SK-N-SH (cell line): ENCODE results near the gene PRKG1. TPM values are rescaled to one million over a fixed set of nuclear protein-coding genes. Genes with fewer than 3 reads are reported as not detected.

ENCODE experiments used
- CTCF ChIA-PET: fragments of 300-600, 350-600 bp; formaldehyde crosslinking; extraction: SDS; loops from one replicate; lab custom pipeline; 2021; lab: Yijun Ruan, JAX
- POLR2A ChIA-PET: fragments of 350-600 bp; sonication (Branson Sonifier 250); formaldehyde crosslinking; extraction: SDS; loops from one replicate; lab custom pipeline; 2020; ENCODE audit warnings: antibody characterized with exemption, inconsistent platforms; lab: Yijun Ruan, JAX
- DNase-seq: peaks from one replicate; pipeline ENCODE4 v3.0.0; 2012
- H2AFZ ChIP-seq: fragments of 200-600 bp; sonication (generic); 2 replicates; pipeline ENCODE4 v1.8.1; 2016; ENCODE audit warnings: antibody characterized with exemption, mild to moderate bottlenecking, low read depth
- H3F3A ChIP-seq: fragments of 200-600 bp; sonication (generic); replicated peaks from 2 replicates; pipeline ENCODE3; 2016; ENCODE audit warnings: antibody characterized with exemption, mild to moderate bottlenecking; ENCODE audit not compliant: insufficient read depth
- H3K27ac ChIP-seq, 2 experiments: fragments of 200-500 bp in 1 of 2; fragments of 200-600 bp in 1 of 2; sonication (Bioruptor generic) in 1 of 2; sonication (generic), shearing (Covaris generic) in 1 of 2; 2 replicates each; pipeline versions ENCODE4 v1.5.1 to v1.6.1; 2014 to 2016; ENCODE audit warnings: low read depth in 2 of 2, inconsistent platforms in 1 of 2, low read length in 1 of 2, mild to moderate bottlenecking in 1 of 2, mixed read lengths in 1 of 2
- H3K27me3 ChIP-seq: fragments of 200-600 bp; sonication (generic), shearing (Covaris generic); 2 replicates; pipeline ENCODE4 v1.6.1; 2016; ENCODE audit warnings: mixed run types; ENCODE audit not compliant: insufficient read depth
- H3K36me3 ChIP-seq, 2 experiments: fragments of 200-500 bp in 1 of 2; fragments of 200-600 bp in 1 of 2; sonication (Bioruptor generic) in 1 of 2; sonication (generic) in 1 of 2; replicated peaks in 1 of 2; 2 replicates each; pipeline versions ENCODE3 to v1.5.1; 2014 to 2016; ENCODE audit warnings: low read length in 1 of 2, mild to moderate bottlenecking in 1 of 2; ENCODE audit not compliant: insufficient read depth in 2 of 2, control insufficient read depth in 1 of 2
- H3K4me1 ChIP-seq, 2 experiments: fragments of 200-500 bp in 1 of 2; fragments of 200-600 bp in 1 of 2; sonication (Bioruptor generic) in 1 of 2; sonication (generic), shearing (Covaris generic) in 1 of 2; 2 replicates each; pipeline versions ENCODE4 v1.5.1 to v1.6.1; 2014 to 2016; ENCODE audit warnings: low read depth in 1 of 2, low read length in 1 of 2, mixed run types in 1 of 2; ENCODE audit not compliant: insufficient read depth in 2 of 2, control insufficient read depth in 1 of 2
- H3K4me2 ChIP-seq: fragments of 200-600 bp; sonication (generic), shearing (Covaris generic); 2 replicates; pipeline ENCODE4 v1.6.1; 2017; ENCODE audit warnings: mixed run types
- H3K4me3 ChIP-seq, 2 experiments: fragments of 200-500 bp in 1 of 2; fragments of 200-600 bp in 1 of 2; sonication (Bioruptor generic) in 1 of 2; sonication (generic), shearing (Covaris generic) in 1 of 2; 2 replicates each; pipeline versions ENCODE4 v1.5.1 to v1.8.1; 2014 to 2016; ENCODE audit warnings: low read depth in 2 of 2, inconsistent platforms in 1 of 2, low read length in 1 of 2, mild to moderate bottlenecking in 1 of 2, mixed read lengths in 1 of 2, moderate library complexity in 1 of 2
- H3K79me2 ChIP-seq: fragments of 200-600 bp; sonication (generic); 2 replicates; pipeline ENCODE4 v1.8.1; 2017; ENCODE audit warnings: mild to moderate bottlenecking; ENCODE audit not compliant: insufficient read depth
- H3K9ac ChIP-seq: fragments of 200-600 bp; sonication (generic); 2 replicates; pipeline ENCODE4 v1.6.1; 2017; ENCODE audit warnings: mixed run types
- H3K9me2 ChIP-seq: fragments of 200-600 bp; sonication (generic); 2 replicates; pipeline ENCODE4 v1.6.1; 2017; ENCODE audit warnings: mixed run types
- H3K9me3 ChIP-seq: fragments of 200-600 bp; sonication (generic); 2 replicates; pipeline ENCODE4 v1.6.1; 2017; ENCODE audit warnings: mixed run types, mild to moderate bottlenecking, moderate library complexity
- H4K20me1 ChIP-seq: fragments of 200-600 bp; sonication (generic); 2 replicates; pipeline ENCODE4 v1.6.1; 2017; ENCODE audit warnings: mild to moderate bottlenecking, mixed run types; ENCODE audit not compliant: insufficient read depth
- CHD2 ChIP-seq: fragments of 150-350 bp; IDR thresholded peaks from 2 replicates; pipeline ENCODE4 v1.6.1; 2018; ENCODE audit warnings: low read length; ENCODE audit not compliant: partially characterized antibody
- EZH2phosphoT487 ChIP-seq: fragments of 200-600 bp; sonication (generic); IDR thresholded peaks from 2 replicates; pipeline ENCODE4 v1.6.1; 2017; ENCODE audit warnings: low read depth, mixed run types, mild to moderate bottlenecking, antibody characterized with exemption, moderate library complexity, borderline replicate concordance
- GABPA ChIP-seq: IDR thresholded peaks from 2 replicates; pipeline ENCODE4 v1.4.0; 2012; ENCODE audit warnings: low read depth, mild to moderate bottlenecking
- GATA2 ChIP-seq: sonication (generic); formaldehyde crosslinking; IDR thresholded peaks from 2 replicates; pipeline ENCODE4 v1.5.0; 2020; ENCODE audit warnings: mild to moderate bottlenecking, missing genetic modification reagents
- MEF2A ChIP-seq: IDR thresholded peaks from 2 replicates; pipeline ENCODE4 v1.4.0; 2012; ENCODE audit warnings: low read depth, borderline replicate concordance
- NFIC ChIP-seq: IDR thresholded peaks from 2 replicates; pipeline ENCODE4 v1.4.0; 2012; ENCODE audit warnings: borderline replicate concordance
- NRF1 ChIP-seq: IDR thresholded peaks from 2 replicates; pipeline ENCODE4 v1.6.1; 2012; ENCODE audit warnings: low read depth, mild to moderate bottlenecking, low read length
- POLR2AphosphoS5 ChIP-seq: IDR thresholded peaks from 2 replicates; pipeline ENCODE4 v1.6.1; 2012; ENCODE audit warnings: low read depth, low read length
- RAD21 ChIP-seq: IDR thresholded peaks from 2 replicates; pipeline ENCODE4 v1.6.1; 2012; ENCODE audit warnings: mild to moderate bottlenecking, low read length
- RCOR1 ChIP-seq: fragments of 150-350 bp; IDR thresholded peaks from 2 replicates; pipeline ENCODE4 v1.6.1; 2017; ENCODE audit warnings: antibody characterized with exemption, low read length
- RFX5 ChIP-seq: IDR thresholded peaks from 2 replicates; pipeline ENCODE4 v1.6.1; 2012; ENCODE audit warnings: mild to moderate bottlenecking, improper control_type of control experiment, low read length
- RXRA ChIP-seq: IDR thresholded peaks from 2 replicates; pipeline ENCODE4 v1.4.0; 2012; ENCODE audit warnings: low read depth, mild to moderate bottlenecking, borderline replicate concordance
- SMC3 ChIP-seq: IDR thresholded peaks from 2 replicates; pipeline ENCODE4 v1.6.1; 2012; ENCODE audit warnings: low read depth, low read length, improper control_type of control experiment
- TAF1 ChIP-seq: IDR thresholded peaks from 2 replicates; pipeline ENCODE4 v1.6.1; 2012; ENCODE audit warnings: low read depth, mild to moderate bottlenecking, low read length, moderate library complexity, borderline replicate concordance
- TEAD4 ChIP-seq: IDR thresholded peaks from 2 replicates; pipeline ENCODE4 v1.4.0; 2012; ENCODE audit warnings: mild to moderate bottlenecking, borderline replicate concordance; ENCODE audit not compliant: insufficient read depth
- YY1 ChIP-seq: IDR thresholded peaks from 2 replicates; pipeline ENCODE4 v1.4.0; 2012; ENCODE audit warnings: low read depth, mild to moderate bottlenecking
- WGBS: methylation state at CpG from one replicate; pipeline ENCODE4 v1.1.6; 2017; ENCODE audit warnings: low lambda C conversion rate; 5-methylcytosine and 5-hydroxymethylcytosine counted together
- polyA plus RNA-seq, 3 experiments: library from polyadenylated mRNA; depleted of rRNA; stranded (reverse); fragments of >200 nt; gene quantifications; 2 replicates each; pipeline ENCODE4 v1.2.3, GENCODE V29; 2012
- TF ChIP-seq, protein P1 (sequence below): IDR thresholded peaks from 2 replicates; pipeline ENCODE4; 2012
- TF ChIP-seq, protein P2 (sequence below): IDR thresholded peaks from 2 replicates; pipeline ENCODE4 v1.4.0; 2012; ENCODE audit warnings: low read depth
- TF ChIP-seq, protein P3 (sequence below): IDR thresholded peaks from 2 replicates; pipeline ENCODE4 v1.4.0; 2012; ENCODE audit warnings: low read depth, borderline replicate concordance
- TF ChIP-seq, protein P4 (sequence below): fragments of 150-350 bp; IDR thresholded peaks from 2 replicates; pipeline ENCODE4 v1.6.1; 2016; ENCODE audit warnings: mild to moderate bottlenecking, low read depth, low read length

The PRKG1 gene
- polyA plus RNA-seq, 1 of the 3 experiments (the other 2 are of a cell fraction) = 4.1 TPM

DNA sequence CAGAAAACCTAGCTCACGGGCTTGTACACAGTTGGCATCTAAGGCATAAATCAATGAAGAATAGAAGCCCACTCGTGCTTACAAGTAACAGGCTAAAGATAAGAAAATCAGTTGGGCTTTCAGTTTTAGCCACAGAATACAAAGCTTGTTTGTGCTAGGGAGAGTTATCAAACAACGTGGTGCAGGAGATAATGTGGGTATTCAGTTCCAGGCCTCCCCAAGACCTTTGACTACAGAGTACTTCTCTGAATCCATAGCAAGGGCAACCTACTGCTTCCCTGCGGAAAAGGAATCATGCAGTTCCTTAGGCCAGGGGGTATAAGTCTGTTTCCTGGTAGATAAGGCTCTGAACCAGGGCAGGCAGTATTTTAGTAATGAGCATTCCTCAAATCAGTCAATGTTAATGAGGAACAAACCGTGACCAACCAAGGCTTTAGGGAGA lies 844.6 kb downstream of the PRKG1 start (continued):
- TF ChIP-seq, protein P1, sequence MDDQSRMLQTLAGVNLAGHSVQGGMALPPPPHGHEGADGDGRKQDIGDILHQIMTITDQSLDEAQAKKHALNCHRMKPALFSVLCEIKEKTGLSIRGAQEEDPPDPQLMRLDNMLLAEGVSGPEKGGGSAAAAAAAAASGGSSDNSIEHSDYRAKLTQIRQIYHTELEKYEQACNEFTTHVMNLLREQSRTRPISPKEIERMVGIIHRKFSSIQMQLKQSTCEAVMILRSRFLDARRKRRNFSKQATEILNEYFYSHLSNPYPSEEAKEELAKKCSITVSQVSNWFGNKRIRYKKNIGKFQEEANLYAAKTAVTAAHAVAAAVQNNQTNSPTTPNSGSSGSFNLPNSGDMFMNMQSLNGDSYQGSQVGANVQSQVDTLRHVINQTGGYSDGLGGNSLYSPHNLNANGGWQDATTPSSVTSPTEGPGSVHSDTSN = no peak

DNA sequence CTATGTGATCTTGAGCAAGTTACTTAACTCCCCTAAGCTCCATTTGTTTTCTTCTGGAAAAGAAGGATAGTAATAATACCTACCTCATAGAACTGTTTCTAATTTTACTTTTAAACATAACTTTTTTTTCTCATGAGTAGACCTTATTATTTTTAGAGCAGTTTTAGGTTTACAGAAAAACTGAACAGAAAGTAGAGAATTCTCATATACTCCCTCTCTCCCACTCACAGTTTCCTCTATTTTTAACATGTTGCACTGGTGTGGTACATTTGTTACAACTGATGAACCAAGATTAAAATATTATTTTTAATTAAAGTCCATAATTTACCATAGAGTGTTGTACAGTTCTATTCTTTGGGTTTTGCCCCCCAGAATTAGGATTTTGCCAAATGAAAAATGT lies 846.4 kb downstream of the PRKG1 start:
- no peaks in the 10 kb centered on the region for H3K79me2 ChIP-seq
- ChIA-PET POLR2A (no interaction called here), CTCF (interaction anchor here (1.4 kb wide), 1 partner anchor 10 kb away, joined by 3 read pairs; no protein-coding TSS in a partner anchor)
- no peak overlapping the region for H3K4me2 ChIP-seq
- H3K36me3 ChIP-seq = no peaks in the 10 kb centered on the region
- peaks cover 0 to 6% of the 10 kb centered on the region in 2 experiments; a peak in 2 of 4 replicates for H3K4me1 ChIP-seq
- no peak overlapping the region for H3K4me3 ChIP-seq
- H3K9me2 ChIP-seq = no peaks in the 10 kb centered on the region
- no peaks in the 10 kb centered on the region for H3K9me3 ChIP-seq
- no peak overlapping the region for H2AFZ ChIP-seq
- no peaks in the 10 kb centered on the region for H3F3A ChIP-seq
- no peak overlapping the region for H3K27ac ChIP-seq
- H4K20me1 ChIP-seq = no peaks in the 10 kb centered on the region
- H3K27me3 ChIP-seq = no peaks in the 10 kb centered on the region
- DNase-seq = no peak
- no peak for TF ChIP-seq GABPA
- TF ChIP-seq, protein P2, sequence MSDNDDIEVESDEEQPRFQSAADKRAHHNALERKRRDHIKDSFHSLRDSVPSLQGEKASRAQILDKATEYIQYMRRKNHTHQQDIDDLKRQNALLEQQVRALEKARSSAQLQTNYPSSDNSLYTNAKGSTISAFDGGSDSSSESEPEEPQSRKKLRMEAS = no peak
- TF ChIP-seq TEAD4 = no peak
- TF ChIP-seq EZH2phosphoT487 = no peak
- no peak for TF ChIP-seq TAF1
- no peak for TF ChIP-seq NRF1
- TF ChIP-seq NFIC = no peak
- no peak for TF ChIP-seq MEF2A
- no peak for TF ChIP-seq CHD2
- TF ChIP-seq SMC3 = no peak
- TF ChIP-seq YY1 = no peak
- H3K9ac ChIP-seq = no peak overlapping the region

DNA sequence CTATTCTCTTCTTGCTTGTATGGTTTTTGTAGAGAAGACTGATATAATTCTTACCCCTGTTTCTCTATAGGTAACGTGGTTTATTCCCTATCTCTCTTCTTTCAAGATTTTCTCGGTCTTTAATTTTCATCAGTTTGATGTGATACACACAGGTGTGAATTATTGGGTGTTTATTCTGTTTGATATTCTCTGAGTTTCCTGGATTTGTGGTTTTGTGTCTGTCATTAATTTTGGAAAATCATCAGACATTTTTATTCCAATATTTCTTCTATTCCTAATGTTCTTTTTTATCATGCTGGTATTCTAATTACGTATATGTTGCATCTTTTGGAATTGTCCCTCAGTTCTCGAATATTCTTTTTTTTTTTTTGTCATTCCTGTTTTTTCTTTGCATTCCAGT lies 850.1 kb downstream of the PRKG1 start:
- no peak overlapping the region for H3K4me2 ChIP-seq
- ChIA-PET CTCF (no interaction called here), POLR2A (no interaction called here)
- H3K79me2 ChIP-seq = no peaks in the 10 kb centered on the region
- H3K9ac ChIP-seq = no peak overlapping the region
- no peaks in the 10 kb centered on the region for H3K9me3 ChIP-seq
- H3K4me3 ChIP-seq = no peak overlapping the region
- peaks cover 0 to 9% of the 10 kb centered on the region in 2 experiments; a peak in 1 of 4 replicates for H3K4me1 ChIP-seq
- H3K27me3 ChIP-seq = no peaks in the 10 kb centered on the region
- TF ChIP-seq CHD2 (no peak), NRF1 (no peak), SMC3 (no peak), RXRA (no peak), GATA2 (CRISPR knock-in tag) (no peak), RCOR1 (no peak), TAF1 (no peak), GABPA (no peak), RFX5 (no peak), RAD21 (no peak), TEAD4 (no peak), MEF2A (no peak), POLR2AphosphoS5 (no peak)
- TF ChIP-seq, protein P3, sequence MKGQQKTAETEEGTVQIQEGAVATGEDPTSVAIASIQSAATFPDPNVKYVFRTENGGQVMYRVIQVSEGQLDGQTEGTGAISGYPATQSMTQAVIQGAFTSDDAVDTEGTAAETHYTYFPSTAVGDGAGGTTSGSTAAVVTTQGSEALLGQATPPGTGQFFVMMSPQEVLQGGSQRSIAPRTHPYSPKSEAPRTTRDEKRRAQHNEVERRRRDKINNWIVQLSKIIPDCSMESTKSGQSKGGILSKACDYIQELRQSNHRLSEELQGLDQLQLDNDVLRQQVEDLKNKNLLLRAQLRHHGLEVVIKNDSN = no peak
- TF ChIP-seq, protein P2 = no peak
- TF ChIP-seq, protein P4, sequence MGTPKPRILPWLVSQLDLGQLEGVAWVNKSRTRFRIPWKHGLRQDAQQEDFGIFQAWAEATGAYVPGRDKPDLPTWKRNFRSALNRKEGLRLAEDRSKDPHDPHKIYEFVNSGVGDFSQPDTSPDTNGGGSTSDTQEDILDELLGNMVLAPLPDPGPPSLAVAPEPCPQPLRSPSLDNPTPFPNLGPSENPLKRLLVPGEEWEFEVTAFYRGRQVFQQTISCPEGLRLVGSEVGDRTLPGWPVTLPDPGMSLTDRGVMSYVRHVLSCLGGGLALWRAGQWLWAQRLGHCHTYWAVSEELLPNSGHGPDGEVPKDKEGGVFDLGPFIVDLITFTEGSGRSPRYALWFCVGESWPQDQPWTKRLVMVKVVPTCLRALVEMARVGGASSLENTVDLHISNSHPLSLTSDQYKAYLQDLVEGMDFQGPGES = no peak
- no peak for DNase-seq
- H3K9me2 ChIP-seq = no peaks in the 10 kb centered on the region
- H3K27ac ChIP-seq = no peak overlapping the region
- H4K20me1 ChIP-seq = no peaks in the 10 kb centered on the region
- 64% methylated on average over 4 of the region's 4 CpGs for whole genome bisulfite sequencing
- no peak overlapping the region for H2AFZ ChIP-seq
- H3K36me3 ChIP-seq = no peaks in the 10 kb centered on the region
- H3F3A ChIP-seq = no peaks in the 10 kb centered on the region
